Activated CD8-positive, alpha-beta T cell treated with anti-CD3 and anti-CD28 coated beads, Interleukin-2, amount 10 ng/mL, durations not matched to agents 7 days and 5 days (primary cell): ENCODE results near the gene ARMC9. TPM values are rescaled to one million over a fixed set of nuclear protein-coding genes. Genes with fewer than 3 reads are reported as not detected.
A peak's percentile ranks its signal among the peaks of the same experiment; 100 is the strongest.
"Not testable (repeated sequence)": the region's sequence is repeated elsewhere in the genome, so short reads cannot be mapped to it uniquely, and the experiment has no call there.

Experiments used
- ATAC-seq: fragments of 150-1000 bp; cut with Tn5 transposase; one replicate; pipeline ENCODE4 v1.10.0; 2021; ENCODE audit warnings: moderate library complexity
- CTCF ChIA-PET: fragments of 350-600 bp; sonication (Branson Sonifier 250); formaldehyde crosslinking; loops from one replicate; lab custom pipeline; 2021; ENCODE audit warnings: antibody characterized with exemption; lab: Charles Lee
- POLR2A ChIA-PET: fragments of 350-600 bp; sonication (Branson Sonifier 250); formaldehyde crosslinking; loops from one replicate; lab custom pipeline; 2021; ENCODE audit warnings: antibody characterized with exemption; lab: Charles Lee
- DNase-seq: peaks from one replicate; pipeline ENCODE4 v3.0.0-alpha.2; 2020
- H3K27ac Mint-ChIP-seq: one replicate; pipeline ENCODE4 v1.8.0; 2021; ENCODE audit warnings: mild to moderate bottlenecking, mixed read lengths
- H3K27me3 Mint-ChIP-seq: one replicate; pipeline ENCODE4 v1.8.0; 2021; ENCODE audit warnings: low read depth, mixed read lengths
- H3K36me3 Mint-ChIP-seq: one replicate; pipeline ENCODE4 v1.8.0; 2021; ENCODE audit warnings: low read depth, mixed read lengths
- H3K4me1 Mint-ChIP-seq: one replicate; pipeline ENCODE4 v1.8.0; 2021; ENCODE audit warnings: low read depth, mixed read lengths
- H3K4me3 Mint-ChIP-seq: one replicate; pipeline ENCODE4 v1.8.0; 2021; ENCODE audit warnings: mild to moderate bottlenecking, mixed read lengths
- H3K9me3 Mint-ChIP-seq: one replicate; pipeline ENCODE4 v1.8.0; 2022; ENCODE audit warnings: mixed read lengths; ENCODE audit not compliant: insufficient read depth
- total RNA-seq, 2 experiments: library from RNA; stranded (reverse); gene quantifications; one replicate each; pipeline ENCODE4 v1.2.3, GENCODE V29; 2021

ARMC9 gene
- total RNA-seq, 2 experiments from 2014 or later: 0.65 to 0.92 TPM

- ATAC-seq, POLR2A ChIA-PET: not testable (repeated sequence)
Measured at GRCh38 chr2:231404183-231404578, 205.8 kb downstream of the ARMC9 start.

GRCh38 chr2:231405601-231406367 lies 207.4 kb downstream of the ARMC9 start:
- not testable (repeated sequence) for H3K27ac Mint-ChIP-seq, DNase-seq, H3K4me3 Mint-ChIP-seq, H3K9me3 Mint-ChIP-seq, H3K36me3 Mint-ChIP-seq
- peaks cover 19% of the 10 kb centered on the region for H3K4me1 Mint-ChIP-seq
- peak; percentile 51 for ATAC-seq
- CTCF ChIA-PET: interaction anchor here (0.8 to 5.0 kb wide), 16 partner anchors 9 to 581 kb away, joined by 3 to 28 read pairs (median 4); no protein-coding TSS in a partner anchor
- POLR2A ChIA-PET: interaction anchor here (0.6 kb wide), 1 partner anchor 282 kb away, joined by 3 read pairs; no protein-coding TSS in a partner anchor
- peaks cover 18% of the 10 kb centered on the region for H3K27me3 Mint-ChIP-seq

More at GRCh38 chr2:231404183-231404578, 205.8 kb downstream of the ARMC9 start:
- Mint-ChIP-seq H3K27me3 (peaks cover 12% of the 10 kb centered on the region), H3K4me1 (peaks cover 19% of the 10 kb centered on the region)
- not testable (repeated sequence) for DNase-seq, H3K27ac Mint-ChIP-seq, H3K4me3 Mint-ChIP-seq, H3K36me3 Mint-ChIP-seq, H3K9me3 Mint-ChIP-seq
- CTCF ChIA-PET: interaction anchor here (1.3 to 4.2 kb wide), 4 partner anchors 11 to 300 kb away, joined by 3 to 26 read pairs (median 10); no protein-coding TSS in a partner anchor

- peaks cover 24% of the 10 kb centered on the region for H3K4me1 Mint-ChIP-seq
- H3K9me3 Mint-ChIP-seq: peaks cover 15% of the 10 kb centered on the region
- POLR2A ChIA-PET: interaction anchor here (0.9 kb wide), 1 partner anchor 44 kb away, joined by 3 read pairs; no protein-coding TSS in a partner anchor
- DNase-seq, ATAC-seq, H3K36me3 Mint-ChIP-seq, H3K27ac Mint-ChIP-seq, H3K4me3 Mint-ChIP-seq: not testable (repeated sequence)
- CTCF ChIA-PET: interaction anchor here (1.0 to 5.0 kb wide), 10 partner anchors 8 to 306 kb away, joined by 3 to 28 read pairs (median 8); no protein-coding TSS in a partner anchor
- H3K27me3 Mint-ChIP-seq: peaks cover 30% of the 10 kb centered on the region
Measured at GRCh38 chr2:231407686-231408085, 209.3 kb downstream of the ARMC9 start.

- not testable (repeated sequence) for DNase-seq, H3K27ac Mint-ChIP-seq, H3K4me3 Mint-ChIP-seq, ATAC-seq, H3K36me3 Mint-ChIP-seq
- POLR2A ChIA-PET: interaction anchor here (0.9 kb wide), 1 partner anchor 43 kb away, joined by 3 read pairs; no protein-coding TSS in a partner anchor
- H3K9me3 Mint-ChIP-seq: peaks cover 15% of the 10 kb centered on the region
- H3K27me3 Mint-ChIP-seq: peaks cover 34% of the 10 kb centered on the region
- peaks cover 24% of the 10 kb centered on the region for H3K4me1 Mint-ChIP-seq
- CTCF ChIA-PET: interaction anchor here (1.0 to 5.0 kb wide), 9 partner anchors 9 to 305 kb away, joined by 3 to 28 read pairs (median 7); no protein-coding TSS in a partner anchor
Measured at GRCh38 chr2:231408304-231408703, 209.9 kb downstream of the ARMC9 start.

- DNase-seq (no peak), ATAC-seq (no peak)
- ChIA-PET CTCF (interaction anchor here (1.1 to 5.0 kb wide), 5 partner anchors 13 to 306 kb away, joined by 3 to 28 read pairs (median 20); no protein-coding TSS in a partner anchor), POLR2A (no interaction called here)
- H3K9me3 Mint-ChIP-seq: peaks cover 15% of the 10 kb centered on the region
- no peak overlapping the region for H3K4me3 Mint-ChIP-seq
- H3K4me1 Mint-ChIP-seq: peaks cover 24% of the 10 kb centered on the region
- H3K27me3 Mint-ChIP-seq: peaks cover 34% of the 10 kb centered on the region
- peaks cover 5% of the 10 kb centered on the region for H3K36me3 Mint-ChIP-seq
- H3K27ac Mint-ChIP-seq: no peak overlapping the region
Measured at GRCh38 chr2:231409776-231410175, 211.3 kb downstream of the ARMC9 start.

- peaks cover 5% of the 10 kb centered on the region for H3K36me3 Mint-ChIP-seq
- ATAC-seq (no peak), DNase-seq (no peak)
- POLR2A ChIA-PET: no interaction called here
- CTCF ChIA-PET: interaction anchor here (1.1 to 5.0 kb wide), 11 partner anchors 12 to 306 kb away, joined by 3 to 28 read pairs (median 4); no protein-coding TSS in a partner anchor
- H3K4me3 Mint-ChIP-seq: no peak overlapping the region
- peaks cover 21% of the 10 kb centered on the region for H3K4me1 Mint-ChIP-seq
- H3K27ac Mint-ChIP-seq: no peak overlapping the region
- peaks cover 38% of the 10 kb centered on the region for H3K27me3 Mint-ChIP-seq
- peaks cover 15% of the 10 kb centered on the region for H3K9me3 Mint-ChIP-seq
Measured at GRCh38 chr2:231410293-231411004, 212.0 kb downstream of the ARMC9 start.

GRCh38 chr2:231411237-231411636 lies 212.8 kb downstream of the ARMC9 start:
- DNase-seq (no peak), ATAC-seq (no peak)
- H3K27me3 Mint-ChIP-seq: peaks cover 38% of the 10 kb centered on the region
- H3K9me3 Mint-ChIP-seq: peaks cover 15% of the 10 kb centered on the region
- H3K36me3 Mint-ChIP-seq: peaks cover 5% of the 10 kb centered on the region
- peak overlapping the region; percentile 54 for H3K4me3 Mint-ChIP-seq
- no peak overlapping the region for H3K27ac Mint-ChIP-seq
- ChIA-PET POLR2A (no interaction called here), CTCF (interaction anchor here (0.8 to 5.0 kb wide), 11 partner anchors 41 to 307 kb away, joined by 3 to 26 read pairs (median 3); no protein-coding TSS in a partner anchor)
- peaks cover 14% of the 10 kb centered on the region for H3K4me1 Mint-ChIP-seq

GRCh38 chr2:231411831-231412617 lies 213.6 kb downstream of the ARMC9 start:
- ChIA-PET POLR2A (no interaction called here), CTCF (interaction anchor here (0.8 to 5.0 kb wide), 14 partner anchors 10 to 308 kb away, joined by 3 to 26 read pairs (median 4); no protein-coding TSS in a partner anchor)
- H3K36me3 Mint-ChIP-seq: peaks cover 5% of the 10 kb centered on the region
- H3K27ac Mint-ChIP-seq: no peak overlapping the region
- peak; percentile 80 for DNase-seq
- H3K27me3 Mint-ChIP-seq: peaks cover 38% of the 10 kb centered on the region
- peak; percentile 99 for ATAC-seq
- H3K9me3 Mint-ChIP-seq: peaks cover 15% of the 10 kb centered on the region
- peaks cover 6% of the 10 kb centered on the region for H3K4me1 Mint-ChIP-seq
- peak overlapping the region; percentile 54 for H3K4me3 Mint-ChIP-seq

GRCh38 chr2:231412618-231412963 lies 214.2 kb downstream of the ARMC9 start:
- peaks cover 5% of the 10 kb centered on the region for H3K36me3 Mint-ChIP-seq
- no peak overlapping the region for H3K27ac Mint-ChIP-seq
- DNase-seq (no peak), ATAC-seq (no peak)
- H3K4me1 Mint-ChIP-seq: peaks cover 4% of the 10 kb centered on the region
- ChIA-PET POLR2A (interaction anchor here (1.6 kb wide), 1 partner anchor 19 kb away, joined by 4 read pairs; no protein-coding TSS in a partner anchor), CTCF (interaction anchor here (1.1 to 5.0 kb wide), 9 partner anchors 9 to 309 kb away, joined by 3 to 26 read pairs (median 4); no protein-coding TSS in a partner anchor)
- peaks cover 38% of the 10 kb centered on the region for H3K27me3 Mint-ChIP-seq
- peaks cover 15% of the 10 kb centered on the region for H3K9me3 Mint-ChIP-seq
- H3K4me3 Mint-ChIP-seq: no peak overlapping the region

- Mint-ChIP-seq H3K9me3 (peaks cover 15% of the 10 kb centered on the region), H3K36me3 (peaks cover 5% of the 10 kb centered on the region), H3K27ac (no peak overlapping the region), H3K27me3 (peaks cover 36% of the 10 kb centered on the region), H3K4me1 (peaks cover 4% of the 10 kb centered on the region), H3K4me3 (no peak overlapping the region)
- no peak for DNase-seq
- ATAC-seq: no peak
- ChIA-PET CTCF (interaction anchor here (1.1 to 5.0 kb wide), 7 partner anchors 8 to 309 kb away, joined by 3 to 26 read pairs (median 4); no protein-coding TSS in a partner anchor), POLR2A (interaction anchor here (0.6 to 1.6 kb wide), 2 partner anchors 20 to 521 kb away, joined by 4 read pairs; no protein-coding TSS in a partner anchor)
Measured at GRCh38 chr2:231413456-231413855, 215.0 kb downstream of the ARMC9 start.
